Muscle of back (tissue), 11 donors: ENCODE data around the gene SF3B5. TPM values are rescaled to one million over a fixed set of nuclear protein-coding genes. Genes with fewer than 3 reads are reported as not detected.
"Not testable (repeated sequence)": the region's sequence is repeated elsewhere in the genome, so short reads cannot be mapped to it uniquely, and the experiment has no call there.

Experiments
- DNase-seq, 3 donors: peaks; one replicate each; pipeline versions ENCODE4 v3.0.0 to v3.0.0-alpha.2; 2013
- polyA plus RNA-seq, 10 donors: library from polyadenylated mRNA; unstranded; fragments of 120-200 nt; gene quantifications; one replicate each; pipeline ENCODE4 v1.2.1, GENCODE V29; 2013; ENCODE audit not compliant: insufficient read length in 10 of 10

The SF3B5 gene
- polyA plus RNA-seq, 10 donors = 82.9 to 125 (median 94.6) TPM

DNA sequence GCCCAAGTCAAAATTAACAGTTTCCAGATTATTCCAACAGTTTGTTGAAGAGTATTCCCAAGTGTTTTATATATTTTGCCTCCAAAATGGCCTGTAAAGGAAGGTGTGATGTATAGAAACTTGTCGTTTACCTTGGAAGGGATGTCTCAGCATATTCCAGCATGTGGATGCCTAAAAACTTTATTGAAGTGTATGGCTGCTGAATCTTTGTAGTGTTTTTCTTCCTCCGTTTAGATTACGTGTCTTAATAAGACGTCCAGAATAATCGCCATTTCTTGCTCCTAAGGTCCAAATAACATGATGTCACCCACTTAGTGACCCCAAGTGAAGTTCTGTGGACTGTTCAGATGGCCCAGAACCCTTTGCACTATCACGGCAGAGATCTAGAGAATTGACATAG lies 18.0 kb upstream of the SF3B5 start:
- DNase-seq = no peak

DNA sequence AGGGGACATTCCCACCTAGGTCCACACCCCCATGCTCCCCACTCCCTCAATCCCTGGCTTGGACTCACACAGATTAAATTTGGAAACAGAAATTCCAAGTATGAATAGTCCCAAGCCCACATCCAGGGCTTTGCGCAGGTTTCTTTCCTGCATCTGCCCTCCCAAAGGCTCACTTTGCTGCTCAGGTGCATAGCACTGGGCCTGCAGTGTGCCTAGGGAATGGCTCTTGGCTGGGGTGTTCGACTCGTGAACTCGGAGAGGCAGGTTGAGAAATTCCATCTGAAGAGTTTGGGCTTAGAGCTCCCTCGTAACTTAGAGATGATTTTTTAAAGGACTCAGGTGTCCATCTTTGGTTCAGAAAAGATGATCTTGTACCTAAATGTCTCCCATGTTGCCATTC lies 14.8 kb upstream of the SF3B5 start:
- no peak for DNase-seq

DNA sequence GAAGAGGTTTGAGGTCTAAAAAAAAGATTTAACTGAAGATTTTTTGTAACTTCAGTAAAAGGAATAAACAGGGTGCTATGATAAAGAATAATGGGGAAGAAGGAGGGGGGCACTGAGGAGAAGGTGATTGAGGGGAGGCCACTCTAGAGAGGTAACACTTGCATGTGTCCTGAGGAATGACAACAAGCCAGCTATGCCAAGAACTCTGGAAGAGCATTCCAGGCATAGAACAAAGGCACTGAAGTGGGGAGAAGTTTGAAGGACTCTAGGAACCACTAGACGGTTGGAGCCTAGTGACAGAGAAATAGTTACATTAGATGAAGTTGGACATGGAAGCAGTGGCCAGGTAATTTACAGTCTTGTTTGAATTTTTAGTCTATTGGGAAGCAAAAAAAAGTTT lies 10.8 kb upstream of the SF3B5 start:
- DNase-seq = no peak

DNA sequence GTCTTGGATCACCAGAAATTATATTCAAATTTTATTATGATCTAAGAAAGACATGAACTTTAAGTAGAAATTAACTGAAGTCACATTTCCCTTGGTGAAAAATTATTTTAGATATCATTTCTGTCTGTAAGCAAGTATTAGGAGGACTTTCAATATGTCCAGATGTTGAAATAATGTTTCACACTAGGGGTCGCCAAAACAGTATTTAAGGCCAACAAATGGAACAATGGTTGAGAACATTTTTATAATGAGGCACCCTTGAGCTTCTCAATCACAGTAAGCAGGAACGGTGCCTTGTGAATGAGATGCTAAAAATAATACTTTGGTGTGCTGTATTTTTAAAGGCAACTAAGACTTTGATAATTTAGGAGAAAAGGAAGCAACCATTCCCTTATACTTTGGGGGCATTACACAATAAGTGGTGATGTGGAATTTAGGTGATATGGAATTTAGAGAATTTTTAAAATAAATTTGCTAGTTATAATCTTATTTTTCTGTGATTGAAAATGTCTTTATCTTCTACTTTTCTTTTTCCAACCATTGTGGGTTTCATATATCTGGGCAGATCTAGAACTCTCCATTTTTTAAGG lies 9.6 kb upstream of the SF3B5 start:
- peak; percentile 78 to 87 (median 80) for DNase-seq

DNA sequence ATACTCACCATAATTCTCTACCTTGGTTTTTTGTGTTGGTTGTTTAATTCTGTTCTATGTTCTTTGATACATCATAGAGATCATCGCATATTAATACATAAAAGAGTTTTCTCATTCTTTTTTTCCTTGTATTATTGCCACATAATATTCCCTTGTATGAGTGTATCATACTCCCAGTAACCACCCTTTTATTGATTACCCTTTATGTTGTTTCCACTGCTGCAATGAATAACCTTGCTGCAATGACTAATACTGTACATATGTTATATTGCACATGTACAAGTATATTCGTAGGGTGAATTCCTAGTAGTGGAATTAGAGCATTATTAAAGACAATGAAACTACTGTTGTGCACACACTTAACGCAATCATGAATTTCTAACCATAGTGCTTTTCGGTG lies 9.1 kb upstream of the SF3B5 start:
- DNase-seq = no peak

DNA sequence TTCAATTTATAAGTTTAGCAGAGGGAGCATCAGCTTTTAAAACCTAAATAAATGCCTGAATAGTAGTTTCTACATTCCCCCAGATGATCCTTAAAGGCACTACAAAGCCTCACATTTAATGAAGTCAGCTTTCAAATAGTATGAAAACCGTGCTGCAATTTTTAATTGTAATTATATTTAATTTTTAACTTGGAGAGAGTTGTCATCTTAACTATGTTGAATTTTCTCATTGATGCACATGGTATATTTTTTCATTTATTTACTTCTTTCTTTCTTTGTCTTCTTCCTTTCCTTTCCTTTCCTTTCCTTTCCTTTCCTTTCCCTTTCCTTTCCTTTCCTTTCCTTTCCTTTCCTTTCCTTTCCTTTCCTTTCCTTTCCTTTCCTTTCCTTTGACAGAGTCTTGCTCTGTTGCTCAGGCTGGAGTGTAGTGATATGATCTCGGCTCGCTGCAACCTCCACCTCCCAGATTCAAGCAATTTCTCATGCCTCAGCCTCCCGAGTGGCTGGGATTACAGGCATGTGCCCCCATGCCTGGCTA lies 7.7 kb upstream of the SF3B5 start:
- DNase-seq = no peak

DNA sequence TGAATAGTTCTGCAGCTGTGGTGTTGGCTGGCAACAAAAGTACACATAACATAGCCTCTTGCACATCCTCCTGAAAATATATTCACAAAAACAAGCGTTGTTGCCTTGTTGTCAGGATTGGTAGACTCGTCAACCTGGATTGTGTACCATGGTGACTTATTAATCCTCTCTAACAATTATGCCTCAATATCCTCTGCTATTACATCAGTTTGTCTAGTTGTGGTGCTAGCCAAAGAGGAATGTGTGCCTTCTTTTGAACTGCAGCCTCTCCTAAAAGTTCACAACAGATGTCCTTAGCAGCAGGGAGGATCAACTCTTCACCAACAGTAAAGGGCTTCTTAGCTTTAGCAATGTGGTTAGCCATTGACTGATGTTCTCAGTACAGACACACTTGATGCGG lies 3.6 kb upstream of the SF3B5 start:
- no peak for DNase-seq

DNA sequence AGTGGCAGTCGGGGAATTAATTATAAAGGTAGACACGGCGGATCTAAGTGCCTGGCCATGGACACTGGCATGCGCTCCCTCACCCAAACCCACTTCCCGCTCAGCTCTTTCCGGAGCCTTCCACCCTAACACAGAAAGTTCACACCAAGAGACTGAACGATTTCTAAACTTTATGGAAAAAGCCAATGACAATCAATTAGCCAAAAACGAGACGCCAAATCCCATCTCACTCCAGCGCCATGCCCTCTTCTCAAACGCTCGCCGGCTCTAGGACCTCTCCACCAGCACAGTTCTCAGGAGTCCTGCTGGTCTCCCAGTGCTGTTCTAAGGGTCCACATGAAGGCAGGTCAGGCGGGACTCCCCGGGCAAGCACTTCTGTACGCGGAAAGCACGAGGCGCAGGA lies 641 bp downstream of the SF3B5 start:
- no peak for DNase-seq

DNA sequence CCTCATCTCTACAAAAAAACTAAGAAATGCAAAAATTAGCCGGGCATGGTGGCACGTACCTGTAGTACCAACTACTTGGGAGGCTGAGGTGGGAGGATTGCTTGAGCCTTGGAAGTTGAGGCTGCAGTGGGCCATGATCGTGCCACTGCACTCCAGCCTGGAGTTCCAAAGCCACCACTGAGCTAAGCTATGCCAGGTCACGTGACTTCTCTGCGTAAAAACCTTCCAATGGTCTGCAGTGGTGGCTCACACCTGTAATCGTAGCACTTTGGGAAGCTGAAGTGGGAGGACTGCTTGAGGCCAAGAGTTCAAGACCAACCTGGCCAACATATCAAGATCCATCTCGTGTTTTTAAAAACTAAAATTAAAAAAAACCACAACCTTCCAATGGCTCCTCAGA lies 1.7 kb downstream of the SF3B5 start:
- no peak for DNase-seq

DNA sequence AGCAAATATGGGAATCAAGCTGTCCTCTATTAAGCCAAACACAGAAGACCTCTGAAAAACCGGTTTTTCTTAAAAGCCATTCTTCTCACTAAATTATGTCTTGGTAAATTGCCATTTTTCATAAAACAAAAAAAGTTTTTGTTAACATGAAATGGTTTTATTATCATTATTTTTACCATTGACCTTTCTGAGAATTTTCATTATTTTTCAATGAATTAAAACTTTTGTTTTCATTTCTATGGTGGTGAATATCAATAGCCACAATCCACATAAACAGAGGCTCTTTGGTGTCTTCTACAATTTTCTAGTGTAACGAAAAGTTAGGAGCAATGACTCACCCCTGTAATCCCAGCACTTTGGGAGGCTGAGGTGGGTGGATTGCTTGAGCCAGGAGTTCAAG lies 2.1 kb downstream of the SF3B5 start:
- no peak for DNase-seq

DNA sequence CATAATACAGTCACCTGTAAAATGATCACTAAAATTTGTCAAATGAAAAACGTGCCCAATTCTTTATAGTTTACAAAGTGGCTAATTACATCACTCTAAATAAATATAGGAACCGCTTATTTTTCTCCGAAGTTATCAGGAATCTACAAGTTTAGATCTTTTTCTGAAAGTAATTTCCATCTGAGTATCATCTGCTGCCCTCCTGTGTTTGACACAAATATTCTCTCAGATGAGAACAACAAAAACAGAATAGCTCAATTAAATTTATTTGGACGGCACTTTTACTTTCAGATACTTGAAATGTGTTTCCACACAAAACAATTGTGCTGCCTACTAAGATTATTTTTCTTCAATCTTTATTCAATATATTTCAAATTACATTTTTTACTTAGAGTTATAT lies 5.0 kb downstream of the SF3B5 start:
- no peak for DNase-seq

DNA sequence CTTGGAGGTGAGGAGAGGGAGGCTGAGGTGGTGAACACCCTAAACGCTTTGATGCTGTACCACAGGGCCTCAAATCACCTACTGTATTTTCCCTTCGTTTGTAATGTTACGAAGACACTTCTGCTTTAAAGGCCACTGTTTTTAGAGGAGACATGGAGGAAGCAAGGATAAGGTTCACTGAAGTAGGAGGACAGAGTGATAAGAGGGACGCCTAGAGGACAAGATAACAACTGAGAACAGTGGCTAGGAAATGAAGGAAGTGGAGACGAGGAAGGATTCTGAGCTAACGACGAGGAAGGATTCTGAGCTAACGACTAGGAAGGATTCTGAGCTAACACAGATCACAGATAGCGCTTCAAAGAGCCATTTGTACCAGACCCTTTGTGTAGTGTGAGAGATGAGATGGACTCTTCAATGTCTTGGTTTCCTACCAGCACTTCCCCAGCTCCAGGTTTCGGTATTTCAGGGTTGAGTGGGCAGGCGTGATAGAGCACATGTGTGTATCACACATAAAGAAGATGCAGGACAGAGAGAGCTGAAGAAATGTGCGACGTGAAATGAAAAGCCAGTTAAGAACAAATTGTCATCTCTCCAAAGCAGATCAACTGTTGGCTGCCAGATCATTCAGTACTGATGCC lies 7.5 kb downstream of the SF3B5 start:
- no peak for DNase-seq

DNA sequence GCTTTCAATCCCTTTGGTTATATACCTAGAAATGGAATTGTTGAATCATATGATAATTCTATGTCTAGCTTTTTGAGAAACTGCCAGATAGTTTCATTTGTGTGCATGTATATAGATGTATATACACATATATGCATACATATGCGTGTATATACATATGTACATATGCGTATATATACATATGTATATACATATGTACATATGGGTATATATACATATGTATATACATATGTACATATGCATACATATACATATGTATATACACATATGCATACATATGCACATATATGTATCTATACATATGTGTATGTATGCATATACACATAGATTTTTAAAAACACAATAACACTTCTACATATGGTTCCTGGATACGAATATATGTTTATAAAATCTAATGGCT lies 8.4 kb downstream of the SF3B5 start:
- DNase-seq = no peak

DNA sequence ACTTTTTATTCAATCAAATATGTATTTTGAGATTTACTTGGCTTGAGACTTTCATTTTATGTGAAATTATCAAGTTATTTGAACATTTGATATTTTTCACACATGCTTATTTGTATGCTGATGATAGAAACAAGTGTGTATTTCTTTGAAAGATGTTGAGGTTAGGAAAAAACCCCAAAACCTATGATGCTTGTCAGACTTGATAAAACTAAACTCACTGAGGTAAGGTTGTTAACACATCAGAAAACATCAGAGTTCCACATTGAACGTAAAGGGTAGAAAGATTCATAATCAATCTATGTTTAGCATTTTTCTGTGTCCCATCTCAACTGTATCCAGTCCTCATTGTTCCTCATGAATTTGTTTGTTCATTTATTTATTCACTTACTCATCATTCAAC lies 12.2 kb downstream of the SF3B5 start:
- DNase-seq = no peak

DNA sequence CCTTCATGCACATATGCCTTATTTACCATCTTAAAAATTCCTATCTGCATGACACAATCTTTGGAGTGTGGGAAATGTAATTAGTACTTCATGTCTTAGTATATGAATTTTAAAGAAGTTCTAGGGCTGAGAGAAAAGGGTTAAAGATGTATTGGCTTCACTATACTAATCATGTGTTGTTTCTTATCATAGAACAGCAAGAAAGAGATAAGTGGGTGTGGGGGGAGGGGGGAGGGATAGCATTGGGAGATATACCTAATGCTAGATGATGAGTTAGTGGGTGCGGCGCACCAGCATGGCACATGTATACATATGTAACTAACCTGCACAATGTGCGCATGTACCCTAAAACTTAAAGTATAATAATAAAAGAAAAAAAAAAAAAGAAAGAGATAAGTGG lies 13.0 kb downstream of the SF3B5 start:
- not testable (repeated sequence) for DNase-seq

DNA sequence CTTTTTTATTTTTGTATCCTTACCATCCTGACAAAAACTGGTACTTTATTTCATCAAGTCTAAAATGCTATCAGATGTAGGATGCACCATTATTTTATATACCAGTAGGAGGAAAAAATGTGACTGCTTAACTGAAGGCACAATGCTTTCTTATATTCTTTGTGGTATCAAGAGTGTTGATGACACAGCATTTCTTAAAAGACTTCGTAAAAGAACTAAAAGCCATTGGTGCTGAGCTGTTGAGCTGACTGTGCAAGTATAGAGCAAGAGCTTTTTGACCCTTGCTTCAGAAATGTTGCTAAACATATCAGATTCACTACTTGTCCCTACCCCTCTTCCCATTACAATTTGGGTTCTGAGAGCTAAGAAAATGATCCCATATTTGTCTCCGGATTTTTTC lies 17.5 kb downstream of the SF3B5 start:
- no peak for DNase-seq

DNA sequence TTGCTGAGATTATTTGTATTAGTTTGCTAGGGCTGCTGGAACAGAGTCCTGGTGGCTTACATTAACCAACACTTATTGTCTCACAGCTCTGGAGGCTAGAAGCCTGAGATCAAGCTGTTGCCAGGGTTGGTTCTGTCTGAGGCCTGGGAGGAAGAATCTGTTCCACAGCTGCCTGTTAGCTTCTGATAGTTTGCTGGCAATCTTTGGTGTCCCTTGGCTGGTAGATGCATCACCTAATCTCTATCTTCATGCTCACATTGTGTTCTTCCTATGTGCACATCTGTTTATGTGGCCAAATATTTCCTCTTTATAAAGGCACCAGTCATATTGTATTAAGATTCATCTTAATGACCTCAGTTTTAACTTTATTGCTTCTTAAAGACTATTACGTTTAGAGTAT lies 19.5 kb downstream of the SF3B5 start:
- no peak for DNase-seq

DNA sequence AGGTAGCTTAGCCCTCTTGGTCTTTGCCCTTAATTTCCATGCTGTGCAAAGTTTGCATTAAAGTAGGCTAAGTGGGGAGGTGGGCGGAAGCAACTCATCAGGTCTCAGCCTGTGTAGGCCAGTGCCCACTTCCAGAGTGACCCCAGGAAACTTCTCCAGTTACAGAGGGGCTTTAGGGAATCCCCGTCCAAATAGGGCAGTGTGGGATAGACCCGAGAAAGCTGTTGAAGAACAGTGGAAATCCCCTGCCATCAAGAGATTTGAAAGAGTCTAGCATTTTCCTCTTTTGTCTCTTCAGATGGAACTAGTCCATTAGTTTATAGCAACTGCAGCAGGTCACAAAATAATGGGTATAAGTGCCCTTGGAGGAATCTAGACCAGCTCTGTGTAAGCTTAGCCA lies 20.2 kb downstream of the SF3B5 start:
- DNase-seq = no peak

DNA sequence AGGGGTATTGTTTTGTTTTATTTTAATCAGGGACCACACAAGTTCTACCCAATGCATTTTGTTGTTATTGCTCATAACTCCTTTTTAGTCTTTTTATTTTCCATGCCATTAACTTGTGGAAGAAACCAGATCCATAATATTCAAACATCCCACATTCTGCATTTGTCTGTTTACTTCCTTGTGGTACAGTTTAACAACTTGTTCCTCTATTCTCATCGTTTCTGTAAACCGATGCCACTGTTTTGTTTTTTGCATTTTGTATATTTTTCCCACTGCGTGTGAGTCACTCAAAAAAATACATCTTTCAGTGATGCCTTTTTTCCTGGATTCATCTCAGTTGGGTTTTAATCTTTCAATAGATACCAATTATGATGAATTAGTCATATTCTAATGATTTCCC lies 22.3 kb downstream of the SF3B5 start:
- DNase-seq = no peak

DNA sequence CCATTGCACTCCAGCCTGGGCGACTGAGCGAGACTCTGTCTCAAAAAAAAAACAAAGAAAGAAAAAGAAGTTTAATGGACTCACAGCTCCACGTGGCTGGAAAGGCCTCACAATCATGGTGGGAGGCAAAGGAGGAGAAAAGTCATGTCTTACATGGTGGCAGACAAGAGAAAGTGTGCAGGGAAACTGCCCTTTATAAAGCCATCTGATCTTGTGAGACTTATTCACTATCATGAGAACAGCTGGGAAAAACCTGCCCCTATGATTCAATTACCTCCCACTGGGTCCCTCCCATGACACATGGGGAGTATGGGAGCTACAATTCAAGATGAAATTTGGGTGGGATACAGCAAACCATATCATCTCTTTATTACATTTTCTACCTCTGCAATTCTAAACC lies 25.9 kb downstream of the SF3B5 start:
- no peak for DNase-seq

DNA sequence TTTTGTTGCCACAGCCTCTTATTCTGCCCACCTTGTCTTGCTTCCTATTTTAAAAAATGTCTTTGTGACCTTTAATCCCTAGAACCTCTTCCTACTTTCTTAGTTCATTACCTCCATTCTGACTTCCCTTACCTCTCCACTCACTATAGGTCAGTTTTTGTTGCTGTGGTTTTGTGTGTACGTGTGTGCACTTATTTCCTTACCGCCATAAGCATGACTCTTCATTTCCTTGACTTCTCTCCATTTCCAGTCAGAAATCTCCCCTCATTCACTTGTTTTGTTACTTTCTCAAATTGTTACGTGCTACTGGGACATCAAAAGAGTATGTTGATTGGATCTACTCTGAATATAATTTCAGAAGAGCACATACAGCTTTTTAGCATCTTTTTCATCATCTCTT lies 26.6 kb downstream of the SF3B5 start:
- DNase-seq = no peak

DNA sequence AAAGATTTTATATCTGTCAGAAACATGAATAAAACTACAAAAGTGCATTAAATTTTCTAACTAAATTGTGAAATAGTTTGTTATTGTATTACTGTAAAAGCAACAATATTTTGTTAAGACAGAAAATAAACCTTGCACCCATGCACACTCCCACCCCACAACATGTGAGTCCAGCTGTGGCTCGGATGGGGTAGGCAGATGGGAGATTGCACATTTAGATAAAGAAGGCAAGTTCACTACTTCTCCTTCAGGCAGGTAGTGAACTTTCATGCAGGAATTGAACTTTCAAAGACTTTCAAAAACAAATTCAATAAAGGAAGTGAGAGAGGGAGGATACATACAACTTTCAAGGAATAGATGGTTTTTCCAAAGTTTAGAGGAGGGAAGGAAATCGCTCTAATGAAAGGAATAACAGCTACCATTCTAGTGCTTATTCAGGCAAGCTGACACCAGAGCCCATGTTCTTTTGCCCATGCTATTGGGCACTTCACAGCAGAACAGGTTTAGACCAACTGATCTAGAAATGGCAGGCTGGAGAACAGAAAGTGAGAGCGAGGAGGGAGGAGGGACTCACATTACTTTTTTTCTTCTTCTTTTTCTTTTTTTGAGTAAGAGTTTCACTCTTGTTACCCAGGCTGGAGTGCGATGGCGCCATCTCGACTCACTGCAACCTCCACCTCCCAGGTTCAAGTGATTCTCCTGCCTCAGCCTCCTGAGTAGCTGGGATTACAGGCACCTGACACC lies 28.5 kb downstream of the SF3B5 start:
- no peak for DNase-seq

DNA sequence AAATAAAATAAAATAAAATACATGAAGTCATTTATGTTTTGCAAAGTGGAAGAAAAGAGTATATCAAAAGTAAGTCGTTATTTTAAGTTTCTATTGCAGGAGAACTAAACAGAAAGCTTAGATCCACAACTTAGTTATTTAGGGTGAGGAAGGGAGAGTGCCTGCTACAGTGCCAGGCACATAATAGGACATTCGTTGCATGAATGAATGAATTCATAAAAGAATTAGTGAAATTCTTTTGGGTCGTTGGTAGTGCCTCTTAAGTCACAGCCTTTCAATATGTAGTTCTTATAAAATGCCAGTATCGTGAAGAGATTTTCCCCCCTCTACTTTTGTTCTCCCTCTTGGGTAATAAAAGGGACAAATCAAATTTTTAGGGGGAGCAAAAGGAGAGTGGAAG lies 29.1 kb downstream of the SF3B5 start:
- no peak for DNase-seq
